GM12878 (cell line): ENCODE results near the gene ABCD4. TPM values are rescaled to one million over a fixed set of nuclear protein-coding genes. Genes with fewer than 3 reads are reported as not detected.

Experiments used
- ATAC-seq: fragments of 200-7000 bp; cut with Tn5 transposase; 3 replicates; pipeline ENCODE4 v1.9.1; 2020; ENCODE audit warnings: mild to moderate bottlenecking, moderate library complexity
- BruUV-seq: library from RNA; stranded (reverse); fragments of 400-500 nt; replicated peaks from 2 replicates; lab custom pipeline; 2021; lab: Mats Ljungman, UMichigan
- CTCF ChIA-PET: fragments of 300-600 bp; sonication (Branson Sonifier 250); formaldehyde crosslinking; extraction: SDS; loops from one replicate; lab custom pipeline; 2021; ENCODE audit warnings: inconsistent platforms; lab: Yijun Ruan, JAX
- POLR2A ChIA-PET: fragments of 350-600 bp; formaldehyde crosslinking; extraction: SDS; loops from one replicate; lab custom pipeline; 2021; ENCODE audit warnings: inconsistent platforms; lab: Charles Lee
- RAD21 ChIA-PET: fragments of 300-600 bp; sonication (Branson Sonifier 250); formaldehyde crosslinking; loops from one replicate; lab custom pipeline; 2023; ENCODE audit warnings: antibody characterized with exemption; ENCODE audit not compliant: unreplicated experiment; lab: Charles Lee
- SMC1A ChIA-PET: fragments of 300-600 bp; sonication (Branson Sonifier 250); formaldehyde crosslinking; loops from one replicate; lab custom pipeline; 2023; ENCODE audit not compliant: unreplicated experiment, uncharacterized antibody; lab: Charles Lee
- DNase-seq: peaks from one replicate; pipeline ENCODE4 v3.0.0-alpha.2; 2011; ENCODE audit warnings: low read depth, low spot score
- FAIRE-seq: peaks from 3 replicates; lab custom pipeline; 2011; peaks lifted over from hg19 to GRCh38; lab: Jason Lieb, UNC
- H2AFZ ChIP-seq: 2 replicates; pipeline ENCODE4 v1.6.0; 2011; ENCODE audit warnings: low read depth, low read length, control low read depth; ENCODE audit not compliant: control insufficient read depth
- H3K27ac ChIP-seq: 2 replicates; pipeline ENCODE4 v1.5.1; 2011; ENCODE audit warnings: control low read depth; ENCODE audit not compliant: control insufficient read depth, insufficient read depth
- H3K27me3 ChIP-seq, 2 experiments: replicated peaks in 1 of 2; 2 replicates each; pipeline versions ENCODE4 v1.6.0 to v1.6.1; 2011; ENCODE audit warnings: low read length in 1 of 2; ENCODE audit not compliant: control insufficient read depth in 2 of 2, insufficient read depth in 2 of 2
- H3K36me3 ChIP-seq, 2 experiments: 2 replicates each; pipeline ENCODE4 v1.5.1; 2011; ENCODE audit warnings: low read length in 1 of 2; ENCODE audit not compliant: control insufficient read depth in 2 of 2, insufficient read depth in 2 of 2
- H3K4me1 ChIP-seq: 2 replicates; pipeline ENCODE4 v1.6.1; 2011; ENCODE audit warnings: mild to moderate bottlenecking, low read length, moderate library complexity, mixed read lengths; ENCODE audit not compliant: control insufficient read depth, insufficient read depth
- H3K4me2 ChIP-seq: 2 replicates; pipeline ENCODE4 v1.6.0; 2011; ENCODE audit warnings: control low read depth; ENCODE audit not compliant: control insufficient read depth, insufficient read depth
- H3K4me3 ChIP-seq: fragments of 200-600 bp; sonication (generic); 2 replicates; pipeline ENCODE4 v1.5.1; 2016
- H3K79me2 ChIP-seq: 2 replicates; pipeline ENCODE4 v1.6.0; 2011; ENCODE audit warnings: low read length; ENCODE audit not compliant: control insufficient read depth, insufficient read depth
- H3K9ac ChIP-seq: 2 replicates; pipeline ENCODE4 v1.8.0; 2011; ENCODE audit warnings: low read length, control low read depth, mixed read lengths; ENCODE audit not compliant: control insufficient read depth, insufficient read depth
- H3K9me3 ChIP-seq: replicated peaks from 3 replicates; pipeline ENCODE4 v1.5.1; 2011; ENCODE audit warnings: mild to moderate bottlenecking, low read length; ENCODE audit not compliant: control insufficient read depth, insufficient read depth
- H4K20me1 ChIP-seq: 2 replicates; pipeline ENCODE4 v1.6.0; 2011; ENCODE audit not compliant: control insufficient read depth, insufficient read depth
- BRCA1 ChIP-seq: IDR thresholded peaks from 2 replicates; pipeline ENCODE4 v1.6.1; 2011; ENCODE audit warnings: low read depth, low read length, improper control_type of control experiment
- CUX1 ChIP-seq: IDR thresholded peaks from 2 replicates; pipeline ENCODE4 v1.6.1; 2012; ENCODE audit warnings: improper control_type of control experiment, low read depth, low read length; ENCODE audit not compliant: insufficient replicate concordance
- KLF5 ChIP-seq: fragments of 450-650 bp; IDR thresholded peaks from 2 replicates; pipeline ENCODE4 v1.6.1; 2014; ENCODE audit warnings: mild to moderate bottlenecking; ENCODE audit not compliant: partially characterized antibody
- NFYA ChIP-seq: IDR thresholded peaks from 2 replicates; pipeline ENCODE4 v1.6.1; 2011; ENCODE audit warnings: low read depth, mild to moderate bottlenecking, low read length, improper control_type of control experiment, borderline replicate concordance
- SREBF2 ChIP-seq: IDR thresholded peaks from 2 replicates; pipeline ENCODE4 v1.6.1; 2012; ENCODE audit warnings: mild to moderate bottlenecking, low read length
- ZBED1 ChIP-seq: IDR thresholded peaks from 2 replicates; pipeline ENCODE4 v1.6.1; 2016; ENCODE audit warnings: borderline replicate concordance
- WGBS: methylation state at CpG from one replicate; pipeline ENCODE4 v1.1.6; 2016; ENCODE audit warnings: low lambda C conversion rate; ENCODE audit not compliant: insufficient replicate concordance, insufficient coverage; ENCODE audit errors: missing lambda C conversion rate; 5-methylcytosine and 5-hydroxymethylcytosine counted together
- in situ Hi-C: fragments of 300-500 bp; cut with MboI; formaldehyde crosslinking; loops from 9 replicates; pipeline ENCODE4 v1.14.3; 2018; ENCODE audit warnings: mixed read lengths
- intact Hi-C: fragments of 100-400 bp; cut with micrococcal nuclease; formaldehyde crosslinking; loops from one replicate; pipeline ENCODE4 v1.14.2; 2022; ENCODE audit not compliant: unreplicated experiment
- polyA plus RNA-seq, 11 experiments: library from polyadenylated mRNA; depleted of rRNA in 4 of 11; unstranded in 6 of 11; stranded (reverse) in 5 of 11; fragments of >200 nt; fragmentation: Nextera tagmentation in 4 of 11; fragmentation: Illumina TruSeq in 1 of 11; extraction: Ambion mirVana in 4 of 11; extraction: Trizol in 1 of 11; gene quantifications; 1 replicate in 1 of 11; 2 replicates in 10 of 11; pipeline versions ENCODE4 v1.2.1 to v1.2.3, GENCODE V29; 2011 to 2016; ENCODE audit warnings: inconsistent platforms in 2 of 11, missing spikeins in 2 of 11, low read depth in 1 of 11
- total RNA-seq, 4 experiments: library from RNA; depleted of rRNA in 3 of 4; stranded (reverse); fragments of >200 nt in 3 of 4; fragmentation: Illumina TruSeq in 1 of 4; extraction: Trizol in 1 of 4; gene quantifications; 2 replicates each; pipeline versions ENCODE4 v1.2.1 to v1.2.3, GENCODE V29; 2013 to 2021
- TF ChIP-seq, protein P1 (sequence below), 3 experiments: IDR thresholded peaks in 2 of 3; conservative IDR thresholded peaks in 1 of 3; 2 replicates each; pipeline ENCODE4 v1.5.1; 2011; ENCODE audit warnings: low read depth in 3 of 3, low read length in 3 of 3, mild to moderate bottlenecking in 3 of 3, control low read depth in 2 of 3, moderate library complexity in 2 of 3, inconsistent platforms in 1 of 3, mixed read lengths in 1 of 3; ENCODE audit not compliant: control insufficient read depth in 2 of 3, insufficient read depth in 1 of 3; ENCODE audit errors: extremely low read depth in 1 of 3
- TF ChIP-seq, protein P2 (sequence below): fragments of 450-650 bp; IDR thresholded peaks from 2 replicates; pipeline ENCODE4 v1.6.1; 2018; ENCODE audit warnings: mild to moderate bottlenecking, low read depth, moderate library complexity; ENCODE audit not compliant: partially characterized antibody
- TF ChIP-seq, protein P3 (sequence below): fragments of 450-650 bp; IDR thresholded peaks from 2 replicates; pipeline ENCODE4 v1.6.1; 2017; ENCODE audit warnings: mild to moderate bottlenecking, low read depth, inconsistent platforms; ENCODE audit not compliant: poor library complexity, severe bottlenecking

The ABCD4 gene
- total and polyA plus RNA-seq, 10 of the 15 experiments (the other 5 are each of a cell fraction or from before 2014, with no cell fraction given) = 5.7 to 29.5 (median 23.4) TPM

GRCh38 chr14:74278080-74278479 lies 24.7 kb downstream of the ABCD4 start (continued):
- TF ChIP-seq, protein P1, sequence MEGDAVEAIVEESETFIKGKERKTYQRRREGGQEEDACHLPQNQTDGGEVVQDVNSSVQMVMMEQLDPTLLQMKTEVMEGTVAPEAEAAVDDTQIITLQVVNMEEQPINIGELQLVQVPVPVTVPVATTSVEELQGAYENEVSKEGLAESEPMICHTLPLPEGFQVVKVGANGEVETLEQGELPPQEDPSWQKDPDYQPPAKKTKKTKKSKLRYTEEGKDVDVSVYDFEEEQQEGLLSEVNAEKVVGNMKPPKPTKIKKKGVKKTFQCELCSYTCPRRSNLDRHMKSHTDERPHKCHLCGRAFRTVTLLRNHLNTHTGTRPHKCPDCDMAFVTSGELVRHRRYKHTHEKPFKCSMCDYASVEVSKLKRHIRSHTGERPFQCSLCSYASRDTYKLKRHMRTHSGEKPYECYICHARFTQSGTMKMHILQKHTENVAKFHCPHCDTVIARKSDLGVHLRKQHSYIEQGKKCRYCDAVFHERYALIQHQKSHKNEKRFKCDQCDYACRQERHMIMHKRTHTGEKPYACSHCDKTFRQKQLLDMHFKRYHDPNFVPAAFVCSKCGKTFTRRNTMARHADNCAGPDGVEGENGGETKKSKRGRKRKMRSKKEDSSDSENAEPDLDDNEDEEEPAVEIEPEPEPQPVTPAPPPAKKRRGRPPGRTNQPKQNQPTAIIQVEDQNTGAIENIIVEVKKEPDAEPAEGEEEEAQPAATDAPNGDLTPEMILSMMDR (IDR thresholded peaks at IDR 0.05 in 2 of 3, conservative IDR thresholded peaks at IDR 0.05 in 1 of 3; ENCODE audit: control insufficient read depth in 2 of 3, extremely low read depth in 1 of 3, insufficient read depth in 1 of 3, low read depth in 3 of 3, low read length in 3 of 3) = no peak

GRCh38 chr14:74275241-74275841 lies 27.4 kb downstream of the ABCD4 start:
- POLR2A ChIA-PET = no interaction called here
- no peak overlapping the region for H3K9ac ChIP-seq
- no TSS peak for BruUV-seq
- no peak for TF ChIP-seq NFYA
- no peak for TF ChIP-seq KLF5
- TF ChIP-seq SREBF2 = no peak
- TF ChIP-seq, protein P2, sequence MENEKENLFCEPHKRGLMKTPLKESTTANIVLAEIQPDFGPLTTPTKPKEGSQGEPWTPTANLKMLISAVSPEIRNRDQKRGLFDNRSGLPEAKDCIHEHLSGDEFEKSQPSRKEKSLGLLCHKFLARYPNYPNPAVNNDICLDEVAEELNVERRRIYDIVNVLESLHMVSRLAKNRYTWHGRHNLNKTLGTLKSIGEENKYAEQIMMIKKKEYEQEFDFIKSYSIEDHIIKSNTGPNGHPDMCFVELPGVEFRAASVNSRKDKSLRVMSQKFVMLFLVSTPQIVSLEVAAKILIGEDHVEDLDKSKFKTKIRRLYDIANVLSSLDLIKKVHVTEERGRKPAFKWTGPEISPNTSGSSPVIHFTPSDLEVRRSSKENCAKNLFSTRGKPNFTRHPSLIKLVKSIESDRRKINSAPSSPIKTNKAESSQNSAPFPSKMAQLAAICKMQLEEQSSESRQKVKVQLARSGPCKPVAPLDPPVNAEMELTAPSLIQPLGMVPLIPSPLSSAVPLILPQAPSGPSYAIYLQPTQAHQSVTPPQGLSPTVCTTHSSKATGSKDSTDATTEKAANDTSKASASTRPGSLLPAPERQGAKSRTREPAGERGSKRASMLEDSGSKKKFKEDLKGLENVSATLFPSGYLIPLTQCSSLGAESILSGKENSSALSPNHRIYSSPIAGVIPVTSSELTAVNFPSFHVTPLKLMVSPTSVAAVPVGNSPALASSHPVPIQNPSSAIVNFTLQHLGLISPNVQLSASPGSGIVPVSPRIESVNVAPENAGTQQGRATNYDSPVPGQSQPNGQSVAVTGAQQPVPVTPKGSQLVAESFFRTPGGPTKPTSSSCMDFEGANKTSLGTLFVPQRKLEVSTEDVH = no peak
- TF ChIP-seq BRCA1 = no peak
- TF ChIP-seq ZBED1 = no peak
- TF ChIP-seq, protein P3, sequence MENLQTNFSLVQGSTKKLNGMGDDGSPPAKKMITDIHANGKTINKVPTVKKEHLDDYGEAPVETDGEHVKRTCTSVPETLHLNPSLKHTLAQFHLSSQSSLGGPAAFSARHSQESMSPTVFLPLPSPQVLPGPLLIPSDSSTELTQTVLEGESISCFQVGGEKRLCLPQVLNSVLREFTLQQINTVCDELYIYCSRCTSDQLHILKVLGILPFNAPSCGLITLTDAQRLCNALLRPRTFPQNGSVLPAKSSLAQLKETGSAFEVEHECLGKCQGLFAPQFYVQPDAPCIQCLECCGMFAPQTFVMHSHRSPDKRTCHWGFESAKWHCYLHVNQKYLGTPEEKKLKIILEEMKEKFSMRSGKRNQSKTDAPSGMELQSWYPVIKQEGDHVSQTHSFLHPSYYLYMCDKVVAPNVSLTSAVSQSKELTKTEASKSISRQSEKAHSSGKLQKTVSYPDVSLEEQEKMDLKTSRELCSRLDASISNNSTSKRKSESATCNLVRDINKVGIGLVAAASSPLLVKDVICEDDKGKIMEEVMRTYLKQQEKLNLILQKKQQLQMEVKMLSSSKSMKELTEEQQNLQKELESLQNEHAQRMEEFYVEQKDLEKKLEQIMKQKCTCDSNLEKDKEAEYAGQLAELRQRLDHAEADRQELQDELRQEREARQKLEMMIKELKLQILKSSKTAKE = no peak
- no peak for TF ChIP-seq CUX1

More at GRCh38 chr14:74275241-74275841, 27.4 kb downstream of the ABCD4 start:
- 31% methylated on average over 6 of the region's 6 CpGs for WGBS
- Histone ChIP-seq H3K27me3 (no peaks in the 10 kb centered on the region), H3K4me1 (no peaks in the 10 kb centered on the region), H3K4me3 (no peak overlapping the region), H3K9me3 (no peaks in the 10 kb centered on the region; the same call in 2 of the 3 replicates), H4K20me1 (no peaks in the 10 kb centered on the region), H3K79me2 (no peaks in the 10 kb centered on the region), H3K4me2 (no peak overlapping the region), H3K36me3 (no peaks in the 10 kb centered on the region), H2AFZ (no peak overlapping the region), H3K27ac (no peak overlapping the region)
- intact Hi-C loops = no loop called here
- in situ Hi-C loops = no loop called here
- DNase-seq (no peak), ATAC-seq (no peak), FAIRE-seq (no peak)
- SMC1A ChIA-PET = no interaction called here
- CTCF ChIA-PET = no interaction called here
- RAD21 ChIA-PET = no interaction called here
